ENCODE measurements around the gene OR51L1.

DNA sequence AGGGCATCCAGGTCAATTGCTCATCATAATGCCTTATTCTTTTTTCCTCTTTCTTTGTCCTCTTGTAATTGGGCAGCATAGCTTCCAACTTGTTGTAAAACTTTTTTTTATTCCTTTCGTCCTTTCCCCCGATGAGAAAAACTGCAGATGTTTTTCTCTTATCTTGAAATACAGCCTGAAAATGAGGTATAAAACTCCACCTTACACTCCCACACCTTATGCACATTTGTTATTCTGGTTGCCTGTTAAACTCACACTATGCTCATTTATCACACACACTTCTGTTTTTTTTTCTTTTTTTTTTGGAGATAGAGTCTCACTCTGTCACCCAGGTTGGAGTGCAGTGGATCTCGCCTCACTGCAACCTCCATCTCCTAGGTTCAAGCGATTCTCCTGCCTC, 37.3 kb upstream of the OR51L1 start:
- TF ChIP-seq, protein P1, sequence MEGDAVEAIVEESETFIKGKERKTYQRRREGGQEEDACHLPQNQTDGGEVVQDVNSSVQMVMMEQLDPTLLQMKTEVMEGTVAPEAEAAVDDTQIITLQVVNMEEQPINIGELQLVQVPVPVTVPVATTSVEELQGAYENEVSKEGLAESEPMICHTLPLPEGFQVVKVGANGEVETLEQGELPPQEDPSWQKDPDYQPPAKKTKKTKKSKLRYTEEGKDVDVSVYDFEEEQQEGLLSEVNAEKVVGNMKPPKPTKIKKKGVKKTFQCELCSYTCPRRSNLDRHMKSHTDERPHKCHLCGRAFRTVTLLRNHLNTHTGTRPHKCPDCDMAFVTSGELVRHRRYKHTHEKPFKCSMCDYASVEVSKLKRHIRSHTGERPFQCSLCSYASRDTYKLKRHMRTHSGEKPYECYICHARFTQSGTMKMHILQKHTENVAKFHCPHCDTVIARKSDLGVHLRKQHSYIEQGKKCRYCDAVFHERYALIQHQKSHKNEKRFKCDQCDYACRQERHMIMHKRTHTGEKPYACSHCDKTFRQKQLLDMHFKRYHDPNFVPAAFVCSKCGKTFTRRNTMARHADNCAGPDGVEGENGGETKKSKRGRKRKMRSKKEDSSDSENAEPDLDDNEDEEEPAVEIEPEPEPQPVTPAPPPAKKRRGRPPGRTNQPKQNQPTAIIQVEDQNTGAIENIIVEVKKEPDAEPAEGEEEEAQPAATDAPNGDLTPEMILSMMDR (IDR thresholded peaks at IDR 0.05; ENCODE audit: low read depth, low read length): no peak
- no peak for TF ChIP-seq EZH2phosphoT487 (IDR thresholded peaks at IDR 0.05; ENCODE audit: low read depth)
